VCaP (cell line): ENCODE measurements around the gene NCOA5.

Experiments used
- H3K27ac ChIP-seq: fragments of 450-650 bp; 2 replicates; pipeline ENCODE4 v1.5.1; 2017
- TF ChIP-seq, protein P1 (sequence below): fragments of 450-650 bp; conservative IDR thresholded peaks from 2 replicates; pipeline ENCODE4 v1.5.1; 2017; ENCODE audit warnings: mild to moderate bottlenecking, moderate library complexity

NCOA5 gene

DNA sequence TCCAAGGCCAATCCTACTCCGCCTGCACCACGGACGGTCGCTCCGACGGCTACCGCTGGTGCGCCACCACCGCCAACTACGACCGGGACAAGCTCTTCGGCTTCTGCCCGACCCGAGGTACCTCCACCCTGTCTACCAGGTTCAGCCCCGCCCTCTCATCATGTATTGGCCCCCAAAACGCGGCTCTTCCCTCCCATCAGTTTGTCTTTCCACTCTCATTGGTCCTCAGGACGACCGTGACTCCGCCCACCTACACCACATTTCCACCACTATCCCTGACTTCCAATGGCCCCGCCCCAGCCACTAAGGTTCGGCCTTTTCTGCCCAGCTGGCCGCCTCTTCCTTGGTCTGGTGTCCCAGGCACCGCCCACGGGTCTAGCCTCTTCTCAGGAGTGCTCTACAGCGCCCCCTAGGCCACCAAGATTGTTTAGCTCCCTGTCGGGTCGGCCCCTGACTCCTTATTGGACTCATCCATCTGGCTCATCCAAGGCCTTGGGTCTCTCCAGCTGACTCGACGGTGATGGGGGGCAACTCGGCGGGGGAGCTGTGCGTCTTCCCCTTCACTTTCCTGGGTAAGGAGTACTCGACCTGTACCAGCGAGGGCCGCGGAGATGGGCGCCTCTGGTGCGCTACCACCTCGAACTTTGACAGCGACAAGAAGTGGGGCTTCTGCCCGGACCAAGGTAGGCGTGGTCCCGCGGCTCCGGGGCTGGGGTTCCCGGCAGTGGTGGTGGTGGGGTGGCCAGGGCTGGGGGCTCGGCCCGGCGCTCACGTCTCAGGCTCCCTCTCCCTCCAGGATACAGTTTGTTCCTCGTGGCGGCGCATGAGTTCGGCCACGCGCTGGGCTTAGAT lies 77.9 kb downstream of the NCOA5 start:
- TF ChIP-seq, protein P1, sequence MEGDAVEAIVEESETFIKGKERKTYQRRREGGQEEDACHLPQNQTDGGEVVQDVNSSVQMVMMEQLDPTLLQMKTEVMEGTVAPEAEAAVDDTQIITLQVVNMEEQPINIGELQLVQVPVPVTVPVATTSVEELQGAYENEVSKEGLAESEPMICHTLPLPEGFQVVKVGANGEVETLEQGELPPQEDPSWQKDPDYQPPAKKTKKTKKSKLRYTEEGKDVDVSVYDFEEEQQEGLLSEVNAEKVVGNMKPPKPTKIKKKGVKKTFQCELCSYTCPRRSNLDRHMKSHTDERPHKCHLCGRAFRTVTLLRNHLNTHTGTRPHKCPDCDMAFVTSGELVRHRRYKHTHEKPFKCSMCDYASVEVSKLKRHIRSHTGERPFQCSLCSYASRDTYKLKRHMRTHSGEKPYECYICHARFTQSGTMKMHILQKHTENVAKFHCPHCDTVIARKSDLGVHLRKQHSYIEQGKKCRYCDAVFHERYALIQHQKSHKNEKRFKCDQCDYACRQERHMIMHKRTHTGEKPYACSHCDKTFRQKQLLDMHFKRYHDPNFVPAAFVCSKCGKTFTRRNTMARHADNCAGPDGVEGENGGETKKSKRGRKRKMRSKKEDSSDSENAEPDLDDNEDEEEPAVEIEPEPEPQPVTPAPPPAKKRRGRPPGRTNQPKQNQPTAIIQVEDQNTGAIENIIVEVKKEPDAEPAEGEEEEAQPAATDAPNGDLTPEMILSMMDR, result peak; percentile 29
- H3K27ac ChIP-seq, result no peak overlapping the region
